GM12878 (cell line): ENCODE data around the gene HPSE2. TPM values are rescaled to one million over a fixed set of nuclear protein-coding genes. Genes with fewer than 3 reads are reported as not detected.

ENCODE experiments used
- ATAC-seq: fragments of 200-7000 bp; cut with Tn5 transposase; 3 replicates; pipeline ENCODE4 v1.9.1; 2020; ENCODE audit warnings: mild to moderate bottlenecking, moderate library complexity
- BruUV-seq: library from RNA; stranded (reverse); fragments of 400-500 nt; replicated peaks from 2 replicates; lab custom pipeline; 2021; lab: Mats Ljungman, UMichigan
- CTCF ChIA-PET: fragments of 300-600 bp; sonication (Branson Sonifier 250); formaldehyde crosslinking; extraction: SDS; loops from one replicate; lab custom pipeline; 2021; ENCODE audit warnings: inconsistent platforms; lab: Yijun Ruan, JAX
- POLR2A ChIA-PET: fragments of 350-600 bp; formaldehyde crosslinking; extraction: SDS; loops from one replicate; lab custom pipeline; 2021; ENCODE audit warnings: inconsistent platforms; lab: Charles Lee
- RAD21 ChIA-PET: fragments of 300-600 bp; sonication (Branson Sonifier 250); formaldehyde crosslinking; loops from one replicate; lab custom pipeline; 2023; ENCODE audit warnings: antibody characterized with exemption; ENCODE audit not compliant: unreplicated experiment; lab: Charles Lee
- SMC1A ChIA-PET: fragments of 300-600 bp; sonication (Branson Sonifier 250); formaldehyde crosslinking; loops from one replicate; lab custom pipeline; 2023; ENCODE audit not compliant: unreplicated experiment, uncharacterized antibody; lab: Charles Lee
- DNase-seq: peaks from one replicate; pipeline ENCODE4 v3.0.0-alpha.2; 2011; ENCODE audit warnings: low read depth, low spot score
- FAIRE-seq: peaks from 3 replicates; lab custom pipeline; 2011; peaks lifted over from hg19 to GRCh38; lab: Jason Lieb, UNC
- H2AFZ ChIP-seq: 2 replicates; pipeline ENCODE4 v1.6.0; 2011; ENCODE audit warnings: low read depth, low read length, control low read depth; ENCODE audit not compliant: control insufficient read depth
- H3K27ac ChIP-seq: 2 replicates; pipeline ENCODE4 v1.5.1; 2011; ENCODE audit warnings: control low read depth; ENCODE audit not compliant: control insufficient read depth, insufficient read depth
- H3K27me3 ChIP-seq, 2 experiments: replicated peaks in 1 of 2; 2 replicates each; pipeline versions ENCODE4 v1.6.0 to v1.6.1; 2011; ENCODE audit warnings: low read length in 1 of 2; ENCODE audit not compliant: control insufficient read depth in 2 of 2, insufficient read depth in 2 of 2
- H3K36me3 ChIP-seq, 2 experiments: 2 replicates each; pipeline ENCODE4 v1.5.1; 2011; ENCODE audit warnings: low read length in 1 of 2; ENCODE audit not compliant: control insufficient read depth in 2 of 2, insufficient read depth in 2 of 2
- H3K4me1 ChIP-seq: 2 replicates; pipeline ENCODE4 v1.6.1; 2011; ENCODE audit warnings: mild to moderate bottlenecking, low read length, moderate library complexity, mixed read lengths; ENCODE audit not compliant: control insufficient read depth, insufficient read depth
- H3K4me2 ChIP-seq: 2 replicates; pipeline ENCODE4 v1.6.0; 2011; ENCODE audit warnings: control low read depth; ENCODE audit not compliant: control insufficient read depth, insufficient read depth
- H3K4me3 ChIP-seq: fragments of 200-600 bp; sonication (generic); 2 replicates; pipeline ENCODE4 v1.5.1; 2016
- H3K79me2 ChIP-seq: 2 replicates; pipeline ENCODE4 v1.6.0; 2011; ENCODE audit warnings: low read length; ENCODE audit not compliant: control insufficient read depth, insufficient read depth
- H3K9ac ChIP-seq: 2 replicates; pipeline ENCODE4 v1.8.0; 2011; ENCODE audit warnings: low read length, control low read depth, mixed read lengths; ENCODE audit not compliant: control insufficient read depth, insufficient read depth
- H3K9me3 ChIP-seq: replicated peaks from 3 replicates; pipeline ENCODE4 v1.5.1; 2011; ENCODE audit warnings: mild to moderate bottlenecking, low read length; ENCODE audit not compliant: control insufficient read depth, insufficient read depth
- H4K20me1 ChIP-seq: 2 replicates; pipeline ENCODE4 v1.6.0; 2011; ENCODE audit not compliant: control insufficient read depth, insufficient read depth
- CEBPZ ChIP-seq: fragments of 150-350 bp; IDR thresholded peaks from 2 replicates; pipeline ENCODE4 v1.6.1; 2016; ENCODE audit warnings: low read depth, low read length
- GATAD2B ChIP-seq: fragments of 450-650 bp; conservative IDR thresholded peaks from 2 replicates; pipeline ENCODE4 v1.6.1; 2017; ENCODE audit warnings: low read depth, mild to moderate bottlenecking, moderate library complexity
- HDAC2 ChIP-seq: fragments of 200-600 bp; sonication (generic); IDR thresholded peaks from 2 replicates; pipeline ENCODE4 v1.6.1; 2017
- MEF2A ChIP-seq: IDR thresholded peaks from 2 replicates; pipeline ENCODE4 v1.6.1; 2011; ENCODE audit warnings: low read depth, mild to moderate bottlenecking, low read length, moderate library complexity; ENCODE audit not compliant: insufficient read depth
- NBN ChIP-seq: fragments of 450-650 bp; IDR thresholded peaks from 2 replicates; pipeline ENCODE4 v1.6.1; 2016
- NFIC ChIP-seq: IDR thresholded peaks from 2 replicates; pipeline ENCODE4 v1.6.1; 2012; ENCODE audit warnings: low read depth, mild to moderate bottlenecking, inconsistent platforms, low read length, moderate library complexity
- PAX5 ChIP-seq: IDR thresholded peaks from 2 replicates; pipeline ENCODE4 v1.6.1; 2011; ENCODE audit warnings: low read depth, low read length, borderline replicate concordance
- SMAD1 ChIP-seq: fragments of 450-650 bp; IDR thresholded peaks from 2 replicates; pipeline ENCODE4 v1.6.1; 2018; ENCODE audit warnings: mild to moderate bottlenecking, low read depth; ENCODE audit not compliant: partially characterized antibody
- SMC3 ChIP-seq: IDR thresholded peaks from 2 replicates; pipeline ENCODE4 v1.6.1; 2011; ENCODE audit warnings: low read length, improper control_type of control experiment, borderline replicate concordance
- STAT3 ChIP-seq: IDR thresholded peaks from 2 replicates; pipeline ENCODE4 v1.6.1; 2011; ENCODE audit warnings: low read depth, low read length, improper control_type of control experiment
- TCF3 ChIP-seq: IDR thresholded peaks from 2 replicates; pipeline ENCODE4 v1.6.1; 2012; ENCODE audit warnings: low read depth, mild to moderate bottlenecking, low read length, borderline replicate concordance; ENCODE audit not compliant: insufficient read depth
- WGBS: methylation state at CpG from one replicate; pipeline ENCODE4 v1.1.6; 2016; ENCODE audit warnings: low lambda C conversion rate; ENCODE audit not compliant: insufficient replicate concordance, insufficient coverage; ENCODE audit errors: missing lambda C conversion rate; 5-methylcytosine and 5-hydroxymethylcytosine counted together
- in situ Hi-C: fragments of 300-500 bp; cut with MboI; formaldehyde crosslinking; loops from 9 replicates; pipeline ENCODE4 v1.14.3; 2018; ENCODE audit warnings: mixed read lengths
- intact Hi-C: fragments of 100-400 bp; cut with micrococcal nuclease; formaldehyde crosslinking; loops from one replicate; pipeline ENCODE4 v1.14.2; 2022; ENCODE audit not compliant: unreplicated experiment
- polyA plus RNA-seq, 11 experiments: library from polyadenylated mRNA; depleted of rRNA in 4 of 11; unstranded in 6 of 11; stranded (reverse) in 5 of 11; fragments of >200 nt; fragmentation: Nextera tagmentation in 4 of 11; fragmentation: Illumina TruSeq in 1 of 11; extraction: Ambion mirVana in 4 of 11; extraction: Trizol in 1 of 11; gene quantifications; 1 replicate in 1 of 11; 2 replicates in 10 of 11; pipeline versions ENCODE4 v1.2.1 to v1.2.3, GENCODE V29; 2011 to 2016; ENCODE audit warnings: inconsistent platforms in 2 of 11, missing spikeins in 2 of 11, low read depth in 1 of 11
- total RNA-seq, 4 experiments: library from RNA; depleted of rRNA in 3 of 4; stranded (reverse); fragments of >200 nt in 3 of 4; fragmentation: Illumina TruSeq in 1 of 4; extraction: Trizol in 1 of 4; gene quantifications; 2 replicates each; pipeline versions ENCODE4 v1.2.1 to v1.2.3, GENCODE V29; 2013 to 2021
- TF ChIP-seq, protein P1 (sequence below): fragments of 450-650 bp; IDR thresholded peaks from 2 replicates; pipeline ENCODE4 v1.6.1; 2017; ENCODE audit warnings: antibody characterized with exemption, mild to moderate bottlenecking, moderate library complexity
- TF ChIP-seq, protein P2 (sequence below): fragments of 450-650 bp; IDR thresholded peaks from 2 replicates; pipeline ENCODE4 v1.6.1; 2017; ENCODE audit warnings: mild to moderate bottlenecking, moderate library complexity

HPSE2 gene
- total and polyA plus RNA-seq, 10 of the 15 experiments (the other 5 are each of a cell fraction or from before 2014, with no cell fraction given): 0.06 TPM; not detected in 9

DNA sequence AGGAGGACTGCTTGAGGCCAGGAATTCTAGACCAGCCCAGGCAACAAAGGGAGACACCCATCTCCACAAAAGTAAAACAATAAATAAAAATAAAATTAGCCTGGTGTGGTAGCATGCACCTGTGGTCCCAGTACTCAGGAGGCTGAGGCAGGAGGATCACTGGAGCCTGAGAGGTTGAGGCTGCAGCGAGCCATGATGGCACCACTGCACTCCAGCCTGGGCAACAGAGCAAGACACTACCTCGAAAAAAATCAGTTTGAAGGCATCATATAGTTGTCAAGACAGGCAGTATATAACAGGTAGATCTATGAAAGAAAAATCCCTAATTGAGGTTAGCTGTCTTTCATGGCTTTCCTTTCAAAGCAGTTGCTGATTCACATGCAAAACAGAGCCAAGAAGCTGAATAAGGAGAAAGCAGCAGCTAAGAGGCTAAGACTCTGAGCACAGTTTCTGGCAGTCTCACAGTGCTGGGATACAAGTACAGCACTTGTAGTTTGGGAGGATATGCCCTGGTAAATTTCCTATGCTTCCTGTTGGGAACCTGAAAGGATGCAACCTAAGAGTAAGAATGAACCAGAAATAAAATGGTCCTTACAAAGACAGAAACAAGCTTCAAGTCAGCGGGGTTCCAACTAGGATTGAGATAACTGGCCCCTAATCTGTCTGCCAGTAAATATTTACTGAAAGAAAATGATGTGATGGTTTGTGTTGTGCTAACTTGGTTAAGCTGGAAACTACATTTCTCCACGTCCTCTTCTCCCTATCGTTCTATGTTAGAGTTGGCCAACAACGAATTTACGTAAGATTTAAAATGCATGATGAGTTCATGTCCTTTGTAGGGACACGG, 420.4 kb downstream of the HPSE2 start:
- ChIA-PET RAD21 (no interaction called here), SMC1A (interaction anchor here (1.5 kb wide), 1 partner anchor 9 kb away, joined by 3 read pairs; no protein-coding TSS in a partner anchor), POLR2A (no interaction called here), CTCF (no interaction called here)
- Histone ChIP-seq H2AFZ (no peak overlapping the region), H3K27me3 (no peaks in the 10 kb centered on the region), H3K9ac (no peak overlapping the region), H3K9me3 (no peaks in the 10 kb centered on the region), H4K20me1 (no peaks in the 10 kb centered on the region), H3K36me3 (no peaks in the 10 kb centered on the region), H3K4me1 (no peaks in the 10 kb centered on the region), H3K27ac (no peak overlapping the region), H3K4me2 (no peak overlapping the region), H3K4me3 (no peak overlapping the region), H3K79me2 (no peaks in the 10 kb centered on the region)
- TF ChIP-seq SMC3: no peak
- TF ChIP-seq STAT3: no peak
- TF ChIP-seq HDAC2: no peak
- no peak for TF ChIP-seq NFIC
- TF ChIP-seq GATAD2B: no peak
- TF ChIP-seq CEBPZ: no peak
- no peak for TF ChIP-seq TCF3
- TF ChIP-seq SMAD1: no peak
- TF ChIP-seq MEF2A: no peak
- no peak for TF ChIP-seq PAX5
- TF ChIP-seq NBN: no peak
- TF ChIP-seq, protein P1, sequence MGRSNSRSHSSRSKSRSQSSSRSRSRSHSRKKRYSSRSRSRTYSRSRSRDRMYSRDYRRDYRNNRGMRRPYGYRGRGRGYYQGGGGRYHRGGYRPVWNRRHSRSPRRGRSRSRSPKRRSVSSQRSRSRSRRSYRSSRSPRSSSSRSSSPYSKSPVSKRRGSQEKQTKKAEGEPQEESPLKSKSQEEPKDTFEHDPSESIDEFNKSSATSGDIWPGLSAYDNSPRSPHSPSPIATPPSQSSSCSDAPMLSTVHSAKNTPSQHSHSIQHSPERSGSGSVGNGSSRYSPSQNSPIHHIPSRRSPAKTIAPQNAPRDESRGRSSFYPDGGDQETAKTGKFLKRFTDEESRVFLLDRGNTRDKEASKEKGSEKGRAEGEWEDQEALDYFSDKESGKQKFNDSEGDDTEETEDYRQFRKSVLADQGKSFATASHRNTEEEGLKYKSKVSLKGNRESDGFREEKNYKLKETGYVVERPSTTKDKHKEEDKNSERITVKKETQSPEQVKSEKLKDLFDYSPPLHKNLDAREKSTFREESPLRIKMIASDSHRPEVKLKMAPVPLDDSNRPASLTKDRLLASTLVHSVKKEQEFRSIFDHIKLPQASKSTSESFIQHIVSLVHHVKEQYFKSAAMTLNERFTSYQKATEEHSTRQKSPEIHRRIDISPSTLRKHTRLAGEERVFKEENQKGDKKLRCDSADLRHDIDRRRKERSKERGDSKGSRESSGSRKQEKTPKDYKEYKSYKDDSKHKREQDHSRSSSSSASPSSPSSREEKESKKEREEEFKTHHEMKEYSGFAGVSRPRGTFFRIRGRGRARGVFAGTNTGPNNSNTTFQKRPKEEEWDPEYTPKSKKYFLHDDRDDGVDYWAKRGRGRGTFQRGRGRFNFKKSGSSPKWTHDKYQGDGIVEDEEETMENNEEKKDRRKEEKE: no peak
- TF ChIP-seq, protein P2, sequence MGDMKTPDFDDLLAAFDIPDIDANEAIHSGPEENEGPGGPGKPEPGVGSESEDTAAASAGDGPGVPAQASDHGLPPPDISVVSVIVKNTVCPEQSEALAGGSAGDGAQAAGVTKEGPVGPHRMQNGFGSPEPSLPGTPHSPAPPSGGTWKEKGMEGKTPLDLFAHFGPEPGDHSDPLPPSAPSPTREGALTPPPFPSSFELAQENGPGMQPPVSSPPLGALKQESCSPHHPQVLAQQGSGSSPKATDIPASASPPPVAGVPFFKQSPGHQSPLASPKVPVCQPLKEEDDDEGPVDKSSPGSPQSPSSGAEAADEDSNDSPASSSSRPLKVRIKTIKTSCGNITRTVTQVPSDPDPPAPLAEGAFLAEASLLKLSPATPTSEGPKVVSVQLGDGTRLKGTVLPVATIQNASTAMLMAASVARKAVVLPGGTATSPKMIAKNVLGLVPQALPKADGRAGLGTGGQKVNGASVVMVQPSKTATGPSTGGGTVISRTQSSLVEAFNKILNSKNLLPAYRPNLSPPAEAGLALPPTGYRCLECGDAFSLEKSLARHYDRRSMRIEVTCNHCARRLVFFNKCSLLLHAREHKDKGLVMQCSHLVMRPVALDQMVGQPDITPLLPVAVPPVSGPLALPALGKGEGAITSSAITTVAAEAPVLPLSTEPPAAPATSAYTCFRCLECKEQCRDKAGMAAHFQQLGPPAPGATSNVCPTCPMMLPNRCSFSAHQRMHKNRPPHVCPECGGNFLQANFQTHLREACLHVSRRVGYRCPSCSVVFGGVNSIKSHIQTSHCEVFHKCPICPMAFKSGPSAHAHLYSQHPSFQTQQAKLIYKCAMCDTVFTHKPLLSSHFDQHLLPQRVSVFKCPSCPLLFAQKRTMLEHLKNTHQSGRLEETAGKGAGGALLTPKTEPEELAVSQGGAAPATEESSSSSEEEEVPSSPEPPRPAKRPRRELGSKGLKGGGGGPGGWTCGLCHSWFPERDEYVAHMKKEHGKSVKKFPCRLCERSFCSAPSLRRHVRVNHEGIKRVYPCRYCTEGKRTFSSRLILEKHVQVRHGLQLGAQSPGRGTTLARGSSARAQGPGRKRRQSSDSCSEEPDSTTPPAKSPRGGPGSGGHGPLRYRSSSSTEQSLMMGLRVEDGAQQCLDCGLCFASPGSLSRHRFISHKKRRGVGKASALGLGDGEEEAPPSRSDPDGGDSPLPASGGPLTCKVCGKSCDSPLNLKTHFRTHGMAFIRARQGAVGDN: no peak
- WGBS: 21% methylated on average over 8 of the region's 8 CpGs
- ATAC-seq (no peak), DNase-seq (no peak), FAIRE-seq (no peak)
- in situ Hi-C loops (no loop called here), intact Hi-C loops (no loop called here)
- BruUV-seq: no TSS peak
